WI38 (cell line): ENCODE data around the gene RPL39.
"Not testable (repeated sequence)": the region's sequence is repeated elsewhere in the genome, so short reads cannot be mapped to it uniquely, and the experiment has no call there.

Source experiments
- H3K4me3 ChIP-seq: 2 replicates; pipeline ENCODE4 v1.5.1; 2011; ENCODE audit warnings: low read depth, mild to moderate bottlenecking, control low read depth, low read length
- TF ChIP-seq, protein P1 (sequence below): IDR thresholded peaks from 2 replicates; pipeline ENCODE4 v1.5.1; 2012; ENCODE audit warnings: low read depth, mild to moderate bottlenecking, control low read depth, low read length

RPL39 gene

DNA sequence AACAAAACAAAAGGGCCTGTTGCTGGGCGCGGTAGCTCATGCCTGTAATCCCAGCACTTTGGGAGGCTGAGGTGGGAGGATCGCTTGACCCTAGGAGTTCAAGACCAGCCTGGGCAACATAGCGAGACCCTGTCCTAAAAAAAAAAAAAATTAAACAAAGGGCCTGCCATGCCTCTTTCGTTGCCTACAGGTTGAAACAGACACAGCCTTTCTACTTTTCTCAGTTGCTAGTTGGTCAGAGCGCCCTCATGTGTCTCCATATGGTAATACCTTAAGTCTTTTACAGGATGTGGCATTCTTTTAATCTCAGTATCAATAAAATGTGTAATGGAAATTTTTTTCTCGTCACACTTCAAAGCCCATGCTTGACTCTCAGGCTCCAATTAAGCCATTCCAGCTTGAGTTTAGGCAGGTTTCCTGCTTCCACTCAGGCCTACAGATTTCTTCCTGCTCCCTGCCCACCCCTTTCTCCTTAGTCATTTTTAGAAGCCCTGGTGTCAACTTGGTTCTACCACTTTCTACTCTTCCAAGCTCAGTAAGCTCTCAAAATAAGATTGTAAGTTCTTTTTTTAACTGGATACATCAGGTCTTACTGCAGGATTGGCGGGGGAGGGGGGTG lies 37.7 kb downstream of the RPL39 start:
- TF ChIP-seq, protein P1, sequence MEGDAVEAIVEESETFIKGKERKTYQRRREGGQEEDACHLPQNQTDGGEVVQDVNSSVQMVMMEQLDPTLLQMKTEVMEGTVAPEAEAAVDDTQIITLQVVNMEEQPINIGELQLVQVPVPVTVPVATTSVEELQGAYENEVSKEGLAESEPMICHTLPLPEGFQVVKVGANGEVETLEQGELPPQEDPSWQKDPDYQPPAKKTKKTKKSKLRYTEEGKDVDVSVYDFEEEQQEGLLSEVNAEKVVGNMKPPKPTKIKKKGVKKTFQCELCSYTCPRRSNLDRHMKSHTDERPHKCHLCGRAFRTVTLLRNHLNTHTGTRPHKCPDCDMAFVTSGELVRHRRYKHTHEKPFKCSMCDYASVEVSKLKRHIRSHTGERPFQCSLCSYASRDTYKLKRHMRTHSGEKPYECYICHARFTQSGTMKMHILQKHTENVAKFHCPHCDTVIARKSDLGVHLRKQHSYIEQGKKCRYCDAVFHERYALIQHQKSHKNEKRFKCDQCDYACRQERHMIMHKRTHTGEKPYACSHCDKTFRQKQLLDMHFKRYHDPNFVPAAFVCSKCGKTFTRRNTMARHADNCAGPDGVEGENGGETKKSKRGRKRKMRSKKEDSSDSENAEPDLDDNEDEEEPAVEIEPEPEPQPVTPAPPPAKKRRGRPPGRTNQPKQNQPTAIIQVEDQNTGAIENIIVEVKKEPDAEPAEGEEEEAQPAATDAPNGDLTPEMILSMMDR: peak; percentile 25
- H3K4me3 ChIP-seq: no peak overlapping the region

DNA sequence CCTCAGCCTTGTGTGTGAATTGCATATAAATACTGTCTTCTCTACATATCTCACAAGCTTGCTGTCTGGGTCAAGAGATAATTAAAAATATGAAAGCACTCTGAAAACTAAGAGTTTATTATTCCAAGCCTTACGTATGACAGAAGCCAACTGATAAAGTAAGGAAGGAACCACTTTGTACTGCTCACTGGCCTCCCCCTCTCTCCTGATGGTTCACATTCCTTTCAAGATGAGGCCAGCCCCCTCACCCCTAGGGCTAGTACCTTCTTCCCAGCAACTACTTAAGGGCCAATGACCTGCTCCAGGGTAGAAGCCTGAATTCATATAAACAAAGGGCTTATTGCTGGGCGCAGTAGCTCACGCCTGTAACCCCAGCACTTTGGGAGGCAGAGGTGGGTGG lies 38.4 kb downstream of the RPL39 start:
- TF ChIP-seq, protein P1: no peak
- no peak overlapping the region for H3K4me3 ChIP-seq

DNA sequence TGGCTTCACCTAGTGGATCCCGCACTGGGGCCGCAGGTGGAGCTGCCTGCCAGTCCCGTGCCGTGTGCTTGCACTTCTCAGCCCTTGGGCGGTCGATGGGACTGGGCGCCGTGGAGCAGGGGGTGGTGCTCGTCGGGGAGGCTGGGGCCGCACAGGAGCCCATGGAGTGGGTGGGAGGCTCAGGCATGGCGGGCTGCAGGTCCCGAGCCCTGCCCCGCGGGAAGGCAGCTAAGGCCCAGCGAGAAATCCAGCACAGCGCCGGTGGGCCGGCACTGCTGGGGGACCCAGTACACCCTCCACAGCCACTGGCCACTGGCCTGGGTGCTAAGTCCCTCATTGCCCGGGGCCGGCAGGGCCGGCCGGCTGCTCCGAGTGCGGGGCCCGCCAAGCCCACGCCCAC lies 40.7 kb downstream of the RPL39 start:
- H3K4me3 ChIP-seq: not testable (repeated sequence)

DNA sequence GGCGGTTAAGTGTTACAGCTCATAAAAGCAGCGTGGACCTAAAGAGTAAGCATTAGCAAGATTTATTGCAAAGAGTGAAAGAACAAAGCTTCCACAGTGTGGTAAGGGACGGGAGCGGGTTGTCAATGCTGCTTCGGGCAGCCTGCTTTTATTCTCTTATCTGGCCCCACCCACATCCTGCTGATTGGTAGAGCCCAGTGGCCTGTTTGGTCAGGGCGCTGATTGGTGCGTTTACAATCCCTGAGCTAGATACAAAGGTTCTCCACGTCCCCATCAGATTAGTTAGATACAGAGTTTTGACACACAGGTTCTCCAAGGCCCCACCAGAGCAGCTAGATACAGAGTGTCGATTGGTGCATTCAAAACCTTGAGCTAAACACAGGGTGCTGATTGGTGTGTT lies 41.3 kb downstream of the RPL39 start:
- H3K4me3 ChIP-seq: not testable (repeated sequence)

DNA sequence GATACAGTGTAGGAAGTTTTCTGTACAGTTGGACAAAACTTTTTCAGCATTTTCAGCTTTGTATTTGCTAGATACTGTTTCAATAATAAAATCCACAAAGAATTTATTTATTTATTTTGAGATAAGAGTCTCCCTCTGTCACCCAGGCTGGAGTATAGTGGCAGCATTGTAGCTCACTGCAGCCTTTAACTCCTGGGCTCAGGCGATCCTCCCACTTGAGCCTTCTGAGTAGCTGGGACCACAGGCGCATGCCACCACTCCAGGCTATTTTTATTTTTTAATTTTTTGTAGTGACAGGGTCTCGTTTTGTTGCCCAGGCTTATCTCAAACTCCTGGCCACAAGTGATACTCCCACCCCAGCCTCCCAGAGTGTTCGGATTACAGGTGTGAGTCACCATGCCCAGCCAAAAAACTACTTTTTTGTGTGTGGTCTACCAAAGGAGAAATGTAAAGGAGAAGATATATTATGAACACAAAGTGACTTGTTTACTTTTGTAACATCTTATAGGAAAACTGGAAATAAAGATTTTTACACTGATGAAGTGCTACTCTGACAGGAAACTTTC lies 46.1 kb downstream of the RPL39 start:
- TF ChIP-seq, protein P1: no peak
- no peak overlapping the region for H3K4me3 ChIP-seq

DNA sequence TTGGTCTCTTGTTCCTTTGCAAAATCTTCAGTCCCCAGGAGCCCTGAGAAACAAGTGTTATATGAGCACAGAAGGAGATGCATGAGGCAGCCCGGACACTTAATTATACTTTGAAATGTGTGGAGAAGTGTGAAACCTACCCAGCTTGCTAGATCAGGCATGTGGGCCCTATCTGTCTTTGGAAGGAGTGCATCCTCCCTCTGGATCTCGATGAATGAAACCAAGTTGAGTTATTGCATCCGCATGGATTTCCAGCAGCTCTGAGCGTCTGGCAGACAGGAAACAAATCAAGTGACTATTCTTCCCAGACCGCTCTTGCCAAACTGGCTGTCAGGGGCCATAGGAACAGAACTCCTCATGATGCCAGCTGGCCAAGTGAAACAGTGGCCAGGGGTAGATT lies 52.7 kb downstream of the RPL39 start:
- TF ChIP-seq, protein P1: no peak
- H3K4me3 ChIP-seq: no peak overlapping the region
